ENCODE results near the gene NLRP10.

The NLRP10 gene

GRCh38 chr11:7931168-7931567 is 34.1 kb downstream of the NLRP10 start, which contains the start of gene OR10A6:
Gene OR10A6 (minus strand): TSS chr11:7931268. CDS start chr11:7928662, 2,606 bp downstream.
- Histone ChIP-seq H3K9me3 (no peaks in the 10 kb centered on the region), H3K27me3 (no peaks in the 10 kb centered on the region), H3K4me1 (no peaks in the 10 kb centered on the region), H3K4me3 (ENCODE audit: low read depth, low read length) (no peak within 1 kb of the TSS), H3K36me3 (no peaks in the 10 kb centered on the region)
- TF ChIP-seq CTCF (IDR thresholded peaks at IDR 0.05; ENCODE audit: low read depth, low read length): no peak
- DNase-seq: no peak

- Histone ChIP-seq H3K27me3 (no peaks in the 10 kb centered on the region), H3K4me1 (no peaks in the 10 kb centered on the region), H3K4me3 (ENCODE audit: low read depth, low read length) (no peak overlapping the region), H3K9me3 (no peaks in the 10 kb centered on the region), H3K36me3 (no peaks in the 10 kb centered on the region)
- no peak for DNase-seq
- TF ChIP-seq CTCF (IDR thresholded peaks at IDR 0.05; ENCODE audit: low read depth, low read length): no peak
These were observed 37.6 kb downstream of the NLRP10 start for GRCh38 chr11:7927635-7928034.

GRCh38 chr11:7924536-7924935 is 40.7 kb downstream of the NLRP10 start:
- no peak for DNase-seq
- no peak overlapping the region for H3K4me3 ChIP-seq (ENCODE audit: low read depth, low read length)
- no peaks in the 10 kb centered on the region for H3K9me3 ChIP-seq
- no peak for TF ChIP-seq CTCF (IDR thresholded peaks at IDR 0.05; ENCODE audit: low read depth, low read length)
- H3K4me1 ChIP-seq: no peaks in the 10 kb centered on the region
- no peaks in the 10 kb centered on the region for H3K27me3 ChIP-seq
- no peaks in the 10 kb centered on the region for H3K36me3 ChIP-seq

- Histone ChIP-seq H3K27me3 (no peaks in the 10 kb centered on the region), H3K4me3 (ENCODE audit: low read depth, low read length) (no peak overlapping the region), H3K9me3 (no peaks in the 10 kb centered on the region), H3K4me1 (no peaks in the 10 kb centered on the region), H3K36me3 (no peaks in the 10 kb centered on the region)
- TF ChIP-seq CTCF (IDR thresholded peaks at IDR 0.05; ENCODE audit: low read depth, low read length): no peak
- no peak for DNase-seq
These were observed 47.1 kb downstream of the NLRP10 start for GRCh38 chr11:7918141-7918540.

Measured in BE2C (cell line).